T-helper 17 cell (primary cell): ENCODE data around the gene P3H4. TPM values are rescaled to one million over a fixed set of nuclear protein-coding genes. Genes with fewer than 3 reads are reported as not detected.
A peak's percentile ranks its signal among the peaks of the same experiment; 100 is the strongest.

Source experiments
- ATAC-seq: fragments of 150-1000 bp; cut with Tn5 transposase; 2 replicates; pipeline ENCODE4 v1.10.0; 2021; ENCODE audit warnings: mild to moderate bottlenecking, moderate library complexity
- DNase-seq, 3 donors: peaks; one replicate each; pipeline versions ENCODE4 v3.0.0 to v3.0.0-alpha.2; 2020 to 2021
- H3K9me3 ChIP-seq: one replicate; pipeline ENCODE4 v1.7.0; 2013; ENCODE audit warnings: low read length, mild to moderate bottlenecking; ENCODE audit not compliant: control insufficient read depth, poor library complexity, severe bottlenecking
- H3K27ac Mint-ChIP-seq: one replicate; pipeline ENCODE4 v1.8.0; 2022; ENCODE audit warnings: mild to moderate bottlenecking, moderate library complexity, mixed read lengths
- H3K27me3 Mint-ChIP-seq: one replicate; pipeline ENCODE4 v1.8.0; 2022; ENCODE audit warnings: mixed read lengths
- H3K36me3 Mint-ChIP-seq: one replicate; pipeline ENCODE4 v1.8.0; 2022; ENCODE audit warnings: low read depth, mixed read lengths
- H3K4me1 Mint-ChIP-seq: one replicate; pipeline ENCODE4 v1.8.0; 2022; ENCODE audit warnings: mild to moderate bottlenecking, mixed read lengths
- H3K4me3 Mint-ChIP-seq: one replicate; pipeline ENCODE4 v1.8.0; 2022; ENCODE audit warnings: mild to moderate bottlenecking, moderate library complexity, mixed read lengths
- total RNA-seq, 4 donors: library from RNA in 2 of 4; stranded (reverse) in 2 of 4; gene quantifications; one replicate each; pipeline ENCODE4 v1.2.3 and lab custom pipeline; 2022 to 2026

Gene P3H4
- total RNA-seq, 2 donors from 2014 or later, result 1.7 to 2.0 TPM

GRCh38 chr17:41793784-41794539 is 17.8 kb downstream of the P3H4 start:
- DNase-seq (no peak), ATAC-seq (no peak)
- Mint-ChIP-seq H3K4me1 (peaks cover 5% of the 10 kb centered on the region), H3K36me3 (no peaks in the 10 kb centered on the region), H3K27me3 (no peaks in the 10 kb centered on the region), H3K4me3 (no peak overlapping the region), H3K27ac (no peak overlapping the region)
- H3K9me3 ChIP-seq, result no peaks in the 10 kb centered on the region

GRCh38 chr17:41792845-41793783 is 18.6 kb downstream of the P3H4 start:
- ATAC-seq (no peak), DNase-seq (no peak)
- Mint-ChIP-seq H3K36me3 (no peaks in the 10 kb centered on the region), H3K27me3 (no peaks in the 10 kb centered on the region), H3K27ac (no peak overlapping the region), H3K4me1 (peaks cover 7% of the 10 kb centered on the region), H3K4me3 (no peak overlapping the region)
- no peaks in the 10 kb centered on the region for H3K9me3 ChIP-seq

DNA sequence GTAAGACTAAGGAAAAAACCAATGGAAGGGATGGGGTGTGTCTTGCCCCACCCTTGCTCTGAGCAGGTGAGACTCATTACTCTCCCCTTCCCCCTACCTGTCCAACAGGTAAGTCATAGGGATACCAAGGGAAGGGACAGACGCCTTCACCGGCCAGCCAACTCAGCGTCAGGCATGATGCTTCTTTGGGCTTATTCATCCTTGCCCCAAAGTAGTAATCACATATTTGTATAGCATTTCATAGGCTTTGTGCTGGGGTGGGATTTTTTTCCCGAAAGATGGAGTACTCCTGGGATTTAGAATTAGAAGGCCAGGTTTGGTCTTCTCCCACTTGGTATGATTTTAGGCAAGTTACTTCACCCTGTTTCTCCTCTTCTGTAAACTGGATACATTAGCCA is 24.7 kb downstream of the P3H4 start:
- H3K9me3 ChIP-seq, result no peaks in the 10 kb centered on the region
- peaks cover 16% of the 10 kb centered on the region for H3K4me1 Mint-ChIP-seq
- peak overlapping the region; percentile 16 for H3K27ac Mint-ChIP-seq
- ATAC-seq (no peak), DNase-seq (no peak)
- H3K4me3 Mint-ChIP-seq, result peak overlapping the region; percentile 71
- peaks cover 19% of the 10 kb centered on the region for H3K27me3 Mint-ChIP-seq
- H3K36me3 Mint-ChIP-seq, result no peaks in the 10 kb centered on the region

DNA sequence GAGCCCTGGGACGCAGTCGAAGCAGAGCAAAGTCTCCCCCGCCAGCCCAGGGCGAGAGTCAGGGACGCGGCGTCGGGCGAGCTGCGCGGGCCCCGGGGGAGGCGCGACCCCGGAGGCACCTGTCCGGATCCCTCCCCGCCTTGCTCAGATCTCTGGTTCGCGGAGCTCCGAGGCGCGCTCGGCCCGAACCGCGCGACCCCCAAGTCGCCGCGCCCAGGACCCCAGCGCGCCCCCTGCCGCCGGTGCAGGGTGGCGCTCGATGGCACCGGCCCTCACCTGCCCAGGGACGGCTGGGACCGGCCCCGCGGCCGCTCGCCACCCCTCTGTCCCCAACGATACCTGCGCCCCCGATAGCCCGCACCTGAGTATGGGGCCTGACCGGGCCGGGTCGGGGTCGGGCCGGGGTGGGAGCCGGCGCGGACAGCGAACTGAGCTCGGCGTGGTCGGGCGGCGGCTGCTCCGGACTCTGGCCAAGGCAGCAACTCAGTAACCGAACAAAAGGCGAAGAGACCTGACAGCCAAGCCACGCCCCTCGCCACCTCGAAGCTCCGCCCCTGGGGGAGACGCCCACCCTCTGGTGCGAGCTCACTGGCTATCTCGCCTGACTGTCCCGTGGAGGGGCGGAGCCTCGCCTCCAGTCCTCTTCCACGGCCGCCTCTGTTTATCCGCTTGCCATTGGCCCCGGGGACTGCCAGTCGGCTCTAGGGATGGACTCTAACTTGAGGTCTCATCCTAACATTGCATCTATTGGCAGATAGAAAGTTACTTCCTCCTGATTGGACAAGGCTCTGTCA is 25.3 kb downstream of the P3H4 start, which contains the start of gene JUP:
Gene JUP (minus strand): TSS at position 485 of the 794 bp plus-strand sequence. CDS start 14,857 bp downstream, outside the sequence.
- peak within 1 kb of the TSS; percentile 71 for H3K4me3 Mint-ChIP-seq
- H3K27me3 Mint-ChIP-seq, result peaks cover 25% of the 10 kb centered on the region
- no peaks in the 10 kb centered on the region for H3K9me3 ChIP-seq
- ATAC-seq (peak; percentile 97), DNase-seq (peak; percentile 72 to 82 (median 80))
- H3K4me1 Mint-ChIP-seq, result peaks cover 16% of the 10 kb centered on the region
- no peaks in the 10 kb centered on the region for H3K36me3 Mint-ChIP-seq
- peak within 1 kb of the TSS; percentile 16 for H3K27ac Mint-ChIP-seq

GRCh38 chr17:41785859-41786226 is 25.9 kb downstream of the P3H4 start:
- Mint-ChIP-seq H3K27ac (no peak overlapping the region), H3K36me3 (no peaks in the 10 kb centered on the region), H3K27me3 (peaks cover 25% of the 10 kb centered on the region), H3K4me3 (peak overlapping the region; percentile 71), H3K4me1 (peaks cover 16% of the 10 kb centered on the region)
- no peaks in the 10 kb centered on the region for H3K9me3 ChIP-seq
- ATAC-seq (no peak), DNase-seq (no peak)

DNA sequence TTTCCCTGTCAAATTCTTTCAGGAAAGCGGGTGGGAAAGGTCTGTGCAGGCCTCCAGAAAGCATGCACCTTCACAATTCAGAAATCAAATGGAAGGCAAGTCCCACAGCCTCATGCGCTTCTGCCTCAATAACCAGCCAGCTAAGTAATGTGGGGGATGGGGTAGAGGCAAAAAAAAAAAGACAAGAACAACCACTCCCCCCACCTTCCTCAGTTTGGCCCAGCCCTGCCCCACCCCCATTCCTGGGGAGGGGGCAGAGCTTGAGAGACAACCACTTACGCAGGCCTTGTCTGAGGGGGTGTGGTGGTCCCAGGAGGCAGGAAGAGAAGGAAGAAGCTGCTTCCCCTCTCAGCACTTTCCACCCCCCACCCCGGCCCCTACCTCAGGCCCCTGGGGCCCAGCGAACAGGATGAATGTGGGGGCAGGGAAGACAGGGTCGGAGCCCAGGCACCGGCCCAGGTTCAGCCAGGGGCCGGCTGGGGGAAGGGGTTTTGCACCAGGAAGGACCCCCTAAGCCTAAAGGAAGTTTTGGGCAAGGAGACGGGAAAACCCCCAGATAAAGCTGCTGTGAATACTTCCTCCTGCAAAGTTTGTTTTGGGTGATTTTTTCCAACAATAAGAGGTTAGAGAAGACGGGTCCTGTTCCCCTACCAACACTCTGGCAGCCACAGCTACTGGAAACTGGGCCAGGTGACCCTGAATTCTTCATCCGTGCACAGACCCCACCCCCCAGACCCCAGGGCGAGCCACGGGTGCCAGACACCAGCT is 26.5 kb downstream of the P3H4 start:
- ATAC-seq (no peak), DNase-seq (no peak)
- Mint-ChIP-seq H3K27me3 (peaks cover 31% of the 10 kb centered on the region), H3K36me3 (peaks cover 2% of the 10 kb centered on the region), H3K27ac (no peak overlapping the region), H3K4me1 (peaks cover 13% of the 10 kb centered on the region), H3K4me3 (peak overlapping the region; percentile 71)
- no peaks in the 10 kb centered on the region for H3K9me3 ChIP-seq

DNA sequence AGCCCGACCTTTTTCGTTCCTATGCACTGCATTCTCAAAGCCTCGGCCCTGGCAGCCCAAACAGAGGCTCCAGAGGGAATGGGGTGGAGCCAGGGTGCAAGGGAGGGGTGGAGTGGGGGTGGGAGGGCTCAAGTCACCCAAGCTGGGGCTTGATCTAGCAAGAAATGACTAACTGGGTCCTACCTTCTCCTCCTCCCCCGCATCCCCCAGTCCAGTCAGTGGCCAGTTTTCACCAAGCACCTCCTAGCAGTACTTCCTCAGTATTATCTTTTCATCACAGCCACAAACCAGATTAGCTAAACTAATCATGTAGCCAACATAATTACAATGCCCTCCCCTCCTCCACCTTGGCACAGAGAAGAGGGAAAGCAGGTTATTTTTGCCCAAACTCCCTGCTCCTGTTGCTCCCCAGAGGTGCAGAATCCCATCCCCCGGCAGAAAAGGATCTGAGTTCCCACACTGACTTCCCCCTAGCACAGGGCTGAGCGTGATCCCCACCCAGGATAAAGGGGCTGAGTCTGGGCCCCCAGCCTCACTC is 27.5 kb downstream of the P3H4 start:
- Mint-ChIP-seq H3K36me3 (peaks cover 2% of the 10 kb centered on the region), H3K4me1 (peaks cover 11% of the 10 kb centered on the region), H3K4me3 (peak overlapping the region; percentile 41), H3K27ac (no peak overlapping the region), H3K27me3 (peaks cover 32% of the 10 kb centered on the region)
- DNase-seq (no peak), ATAC-seq (no peak)
- no peaks in the 10 kb centered on the region for H3K9me3 ChIP-seq

- no peak for DNase-seq
- H3K27me3 Mint-ChIP-seq, result peaks cover 32% of the 10 kb centered on the region
Observed at GRCh38 chr17:41782142-41782541, 29.6 kb downstream of the P3H4 start.

DNA sequence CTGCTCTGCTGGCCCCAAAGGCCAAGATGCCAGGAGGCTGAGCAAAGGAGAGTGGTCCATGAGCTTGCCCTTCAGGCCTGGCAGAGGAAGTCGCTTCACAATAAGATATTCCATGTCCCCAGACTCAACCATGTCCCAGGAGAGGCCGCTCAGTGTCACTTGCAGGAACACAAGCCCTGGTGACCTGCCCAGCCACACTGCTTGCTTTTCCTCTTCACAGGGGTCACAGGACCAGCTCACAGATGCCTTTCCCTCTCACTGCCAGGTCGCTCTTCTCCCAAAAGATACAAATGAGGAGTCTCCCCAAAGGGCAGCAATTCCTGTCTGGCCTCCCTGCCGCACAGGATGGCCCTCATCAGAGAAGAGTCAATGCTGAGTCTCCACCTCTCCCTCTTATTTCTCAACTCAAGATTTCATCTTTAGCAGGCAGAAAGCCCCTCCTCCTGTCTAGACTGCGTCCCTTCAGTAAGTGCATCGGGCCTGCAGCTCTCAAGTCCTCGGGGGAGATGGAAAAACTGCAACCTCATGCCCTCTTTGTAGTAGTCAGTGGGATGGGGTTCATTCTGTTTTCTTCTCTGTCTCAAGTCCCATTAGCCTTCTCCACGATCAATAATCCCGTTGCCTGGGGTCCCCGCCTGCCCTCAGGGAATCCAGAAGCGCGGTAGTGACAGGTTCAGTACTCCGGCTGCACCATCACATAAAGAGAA is 30.2 kb downstream of the P3H4 start:
- no peak overlapping the region for H3K27ac Mint-ChIP-seq
- no peak for DNase-seq
- peaks cover 32% of the 10 kb centered on the region for H3K27me3 Mint-ChIP-seq
- H3K4me1 Mint-ChIP-seq, result peaks cover 3% of the 10 kb centered on the region
- H3K36me3 Mint-ChIP-seq, result peaks cover 2% of the 10 kb centered on the region
- H3K4me3 Mint-ChIP-seq, result no peak overlapping the region
- no peaks in the 10 kb centered on the region for H3K9me3 ChIP-seq
- no peak for ATAC-seq

More at GRCh38 chr17:41782142-41782541, 29.6 kb downstream of the P3H4 start:
- no peaks in the 10 kb centered on the region for H3K9me3 ChIP-seq
- Mint-ChIP-seq H3K36me3 (peaks cover 2% of the 10 kb centered on the region), H3K4me3 (no peak overlapping the region), H3K4me1 (peaks cover 6% of the 10 kb centered on the region), H3K27ac (no peak overlapping the region)
- no peak for ATAC-seq

- Mint-ChIP-seq H3K4me1 (peaks cover 3% of the 10 kb centered on the region), H3K27me3 (peaks cover 45% of the 10 kb centered on the region), H3K4me3 (no peak overlapping the region), H3K27ac (no peak overlapping the region), H3K36me3 (peaks cover 2% of the 10 kb centered on the region)
- no peaks in the 10 kb centered on the region for H3K9me3 ChIP-seq
- DNase-seq (no peak), ATAC-seq (no peak)
Observed at GRCh38 chr17:41779954-41780353, 31.8 kb downstream of the P3H4 start.

GRCh38 chr17:41777574-41778188 is 34.1 kb downstream of the P3H4 start:
- H3K4me1 Mint-ChIP-seq, result no peaks in the 10 kb centered on the region
- no peak overlapping the region for H3K4me3 Mint-ChIP-seq
- H3K36me3 Mint-ChIP-seq, result peaks cover 2% of the 10 kb centered on the region

More at GRCh38 chr17:41777574-41778188, 34.1 kb downstream of the P3H4 start:
- H3K27ac Mint-ChIP-seq, result no peak overlapping the region
- no peaks in the 10 kb centered on the region for H3K9me3 ChIP-seq
- ATAC-seq (no peak), DNase-seq (no peak)
- peaks cover 44% of the 10 kb centered on the region for H3K27me3 Mint-ChIP-seq
